Upper lobe of left lung (tissue), 4 donors: Measurements from ENCODE around the gene EMP1.
"Not testable (repeated sequence)": the region's sequence is repeated elsewhere in the genome, so short reads cannot be mapped to it uniquely, and the experiment has no call there.

Source experiments
- EP300 ChIP-seq, 4 donors: sonication (generic); formaldehyde crosslinking; IDR thresholded peaks; one replicate each; pipeline ENCODE4 v1.5.1; 2017; ENCODE audit warnings: antibody characterized with exemption in 4 of 4, control low read depth in 2 of 4
- POLR2A ChIP-seq, 4 donors: fragments of 450-650 bp; IDR thresholded peaks; one replicate each; pipeline ENCODE4 v1.5.1; 2016 to 2017; ENCODE audit warnings: antibody characterized with exemption in 4 of 4, mild to moderate bottlenecking in 2 of 4
- TF ChIP-seq, protein P1 (sequence below), 6 experiments: fragments of 450-650 bp in 4 of 6; fragments of 200-600 bp in 2 of 6; sonication (generic) in 2 of 6; IDR thresholded peaks; one replicate each; pipeline ENCODE4 v1.5.1; 2016 to 2019; ENCODE audit warnings: antibody characterized with exemption in 6 of 6

DNA sequence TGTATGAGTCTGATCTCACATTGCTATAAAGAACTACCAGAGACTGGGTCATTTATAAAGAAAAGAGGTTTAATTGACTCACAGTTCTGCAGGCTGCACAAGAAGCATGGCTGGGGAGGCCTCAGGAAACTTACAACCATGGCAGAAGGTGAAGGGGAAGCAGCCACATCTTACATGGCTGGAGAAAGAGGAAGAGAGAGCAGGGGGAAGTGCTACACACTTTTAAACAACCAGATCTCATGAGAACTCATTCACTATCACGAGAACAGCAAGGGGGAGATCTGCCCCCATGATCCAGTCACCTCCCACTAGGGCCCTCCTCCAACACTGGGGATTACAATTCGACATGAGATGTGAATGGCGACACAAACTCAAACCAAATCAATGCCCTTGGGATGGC, 71.3 kb downstream of the EMP1 start:
- TF ChIP-seq, protein P1, sequence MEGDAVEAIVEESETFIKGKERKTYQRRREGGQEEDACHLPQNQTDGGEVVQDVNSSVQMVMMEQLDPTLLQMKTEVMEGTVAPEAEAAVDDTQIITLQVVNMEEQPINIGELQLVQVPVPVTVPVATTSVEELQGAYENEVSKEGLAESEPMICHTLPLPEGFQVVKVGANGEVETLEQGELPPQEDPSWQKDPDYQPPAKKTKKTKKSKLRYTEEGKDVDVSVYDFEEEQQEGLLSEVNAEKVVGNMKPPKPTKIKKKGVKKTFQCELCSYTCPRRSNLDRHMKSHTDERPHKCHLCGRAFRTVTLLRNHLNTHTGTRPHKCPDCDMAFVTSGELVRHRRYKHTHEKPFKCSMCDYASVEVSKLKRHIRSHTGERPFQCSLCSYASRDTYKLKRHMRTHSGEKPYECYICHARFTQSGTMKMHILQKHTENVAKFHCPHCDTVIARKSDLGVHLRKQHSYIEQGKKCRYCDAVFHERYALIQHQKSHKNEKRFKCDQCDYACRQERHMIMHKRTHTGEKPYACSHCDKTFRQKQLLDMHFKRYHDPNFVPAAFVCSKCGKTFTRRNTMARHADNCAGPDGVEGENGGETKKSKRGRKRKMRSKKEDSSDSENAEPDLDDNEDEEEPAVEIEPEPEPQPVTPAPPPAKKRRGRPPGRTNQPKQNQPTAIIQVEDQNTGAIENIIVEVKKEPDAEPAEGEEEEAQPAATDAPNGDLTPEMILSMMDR (IDR thresholded peaks at IDR 0.05), result not testable (repeated sequence)
- not testable (repeated sequence) for TF ChIP-seq EP300, POLR2A (IDR thresholded peaks at IDR 0.05)
